ENCODE results near the gene GDAP1L1. TPM values are rescaled to one million over a fixed set of nuclear protein-coding genes. Genes with fewer than 3 reads are reported as not detected.

GDAP1L1 gene
- total RNA-seq, 4 donors from 2014 or later = not detected

- DNase-seq (no peak), ATAC-seq (no peak)
- in situ Hi-C loops (cut with MboI; ENCODE audit: low sequenced_read_pairs in 4 of 4) = loop anchor here (25.0 kb wide), 7 partner anchors 256 to 1156 kb away; partner anchors contain the start of genes KCNK15 (in 2 of the 4), PKIG (in 1 of the 4), SDC4 (in 1 of the 4) and SRSF6 (in 1 of the 4)
- no peaks in the 10 kb centered on the region for H3K9me3 ChIP-seq
- no peaks in the 10 kb centered on the region for H3K27me3 ChIP-seq
- TF ChIP-seq POLR2A (IDR thresholded peaks at IDR 0.05) = no peak
- TF ChIP-seq CTCF (IDR thresholded peaks at IDR 0.05 in 4 of 5, conservative IDR thresholded peaks at IDR 0.05 in 1 of 5) = no peak
- intact Hi-C loops (cut with DNase I; ENCODE audit: low total_unique reads) = loop anchor here (5.0 to 10.0 kb wide), 3 partner anchors 379 to 1151 kb away; partner anchors contain the start of genes IFT52 and PKIG
- H3K27ac ChIP-seq = peak overlapping the region; percentile 97 to 100 (median 98)
- peaks cover 68 to 78% of the 10 kb centered on the region in 2 donors for H3K4me1 ChIP-seq
- peak overlapping the region in 1 of 4 donors; percentile 95 for H3K4me3 ChIP-seq
- H3K36me3 ChIP-seq = peaks cover 0 to 14% of the 10 kb centered on the region in 2 donors
These were observed 41.0 kb upstream of the GDAP1L1 start for GRCh38 chr20:44206132-44206531.

GRCh38 chr20:44207126-44207723, 39.9 kb upstream of the GDAP1L1 start:
- peak; percentile 39 to 45 for ATAC-seq

GRCh38 chr20:44208165-44208564, 38.9 kb upstream of the GDAP1L1 start:
- Histone ChIP-seq H3K27me3 (no peaks in the 10 kb centered on the region), H3K9me3 (no peaks in the 10 kb centered on the region), H3K4me1 (peaks cover 66 to 73% of the 10 kb centered on the region in 2 donors), H3K4me3 (peak overlapping the region; percentile 90 to 98 (median 95)), H3K27ac (peak overlapping the region; percentile 97 to 100 (median 98)), H3K36me3 (no peaks in the 10 kb centered on the region)
- TF ChIP-seq CTCF (IDR thresholded peaks at IDR 0.05 in 4 of 5, conservative IDR thresholded peaks at IDR 0.05 in 1 of 5) = no peak
- no peak for TF ChIP-seq POLR2A (IDR thresholded peaks at IDR 0.05)
- in situ Hi-C loops (cut with MboI; ENCODE audit: low sequenced_read_pairs in 4 of 4) (loop anchor here (25.0 kb wide), 7 partner anchors 254 to 1154 kb away; partner anchors contain the start of genes KCNK15 (in 2 of the 4), PKIG (in 1 of the 4), SDC4 (in 1 of the 4) and SRSF6 (in 1 of the 4)), intact Hi-C loops (cut with DNase I; ENCODE audit: low total_unique reads) (loop anchor here (5.0 to 10.0 kb wide), 3 partner anchors 377 to 1149 kb away; partner anchors contain the start of genes IFT52 and PKIG)
- no peak for ATAC-seq
- no peak for DNase-seq

More at GRCh38 chr20:44207126-44207723, 39.9 kb upstream of the GDAP1L1 start:
- Histone ChIP-seq H3K27ac (peak overlapping the region; percentile 97 to 100 (median 98)), H3K4me3 (peak overlapping the region; percentile 90 to 98 (median 95)), H3K36me3 (peaks cover 0 to 3% of the 10 kb centered on the region in 2 donors), H3K9me3 (no peaks in the 10 kb centered on the region), H3K4me1 (peaks cover 67 to 77% of the 10 kb centered on the region in 2 donors), H3K27me3 (no peaks in the 10 kb centered on the region)
- intact Hi-C loops (cut with DNase I; ENCODE audit: low total_unique reads) (loop anchor here (5.0 to 10.0 kb wide), 3 partner anchors 378 to 1150 kb away; partner anchors contain the start of genes IFT52 and PKIG), in situ Hi-C loops (cut with MboI; ENCODE audit: low sequenced_read_pairs in 4 of 4) (loop anchor here (25.0 kb wide), 7 partner anchors 255 to 1155 kb away; partner anchors contain the start of genes KCNK15 (in 2 of the 4), PKIG (in 1 of the 4), SDC4 (in 1 of the 4) and SRSF6 (in 1 of the 4))
- TF ChIP-seq CTCF (IDR thresholded peaks at IDR 0.05 in 4 of 5, conservative IDR thresholded peaks at IDR 0.05 in 1 of 5) (no peak), POLR2A (IDR thresholded peaks at IDR 0.05) (peak; percentile 45 to 80)
- no peak for DNase-seq

- DNase-seq (no peak), ATAC-seq (no peak)
- no peaks in the 10 kb centered on the region for H3K9me3 ChIP-seq
- H3K27me3 ChIP-seq = no peaks in the 10 kb centered on the region
- in situ Hi-C loops (cut with MboI; ENCODE audit: low sequenced_read_pairs in 4 of 4) = loop anchor here (25.0 kb wide), 7 partner anchors 254 to 1154 kb away; partner anchors contain the start of genes KCNK15 (in 2 of the 4), PKIG (in 1 of the 4), SDC4 (in 1 of the 4) and SRSF6 (in 1 of the 4)
- H3K36me3 ChIP-seq = no peaks in the 10 kb centered on the region
- intact Hi-C loops (cut with DNase I; ENCODE audit: low total_unique reads) = loop anchor here (5.0 to 10.0 kb wide), 3 partner anchors 376 to 1149 kb away; partner anchors contain the start of genes IFT52 and PKIG
- peaks cover 61 to 67% of the 10 kb centered on the region in 2 donors for H3K4me1 ChIP-seq
- H3K27ac ChIP-seq = peak overlapping the region; percentile 97 to 100 (median 98)
- H3K4me3 ChIP-seq = peak overlapping the region; percentile 90 to 98 (median 95)
- TF ChIP-seq POLR2A (IDR thresholded peaks at IDR 0.05) = peak in 1 of 2 donors; percentile 49
- TF ChIP-seq CTCF (IDR thresholded peaks at IDR 0.05 in 4 of 5, conservative IDR thresholded peaks at IDR 0.05 in 1 of 5) = no peak
These were observed 38.3 kb upstream of the GDAP1L1 start for GRCh38 chr20:44208770-44209169.
